ENCODE data around the gene PCOLCE2. TPM values are rescaled to one million over a fixed set of nuclear protein-coding genes. Genes with fewer than 3 reads are reported as not detected.
"Not testable (repeated sequence)": the region's sequence is repeated elsewhere in the genome, so short reads cannot be mapped to it uniquely, and the experiment has no call there.

PCOLCE2 gene
- total RNA-seq, 4 donors from 2014 or later = 13.5 to 88.1 (median 44.2) TPM

DNA sequence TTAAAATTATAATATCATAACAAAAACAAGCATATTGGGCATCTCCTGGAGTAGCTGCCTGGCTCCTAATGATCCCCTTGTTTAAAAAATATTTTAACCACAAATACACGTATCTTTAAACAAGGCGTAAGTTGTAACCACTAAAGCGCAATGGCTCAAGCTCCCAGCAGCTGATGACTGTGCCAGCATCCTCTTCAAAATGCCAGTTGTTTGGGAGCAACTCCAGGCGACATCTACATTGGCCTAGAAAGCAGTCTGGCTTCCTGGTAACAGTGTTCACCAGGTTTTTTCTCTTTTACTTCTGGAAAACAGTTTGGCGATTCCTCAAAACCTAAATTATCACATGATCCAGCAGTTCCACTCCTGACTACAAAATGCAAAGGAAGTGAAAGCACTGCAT, 13.8 kb downstream of the PCOLCE2 start:
- no peaks in the 10 kb centered on the region for H3K9me3 ChIP-seq
- no peaks in the 10 kb centered on the region for H3K27me3 ChIP-seq
- H3K4me3 ChIP-seq = no peak overlapping the region
- H3K4me1 ChIP-seq = no peaks in the 10 kb centered on the region
- no peak overlapping the region for H3K27ac ChIP-seq
- no peaks in the 10 kb centered on the region for H3K36me3 ChIP-seq
- 93 to 96% methylated on average over 5 of the region's 5 CpGs for WGBS, 2 donors (ENCODE audit: low coverage in 1 of 2)
- TF ChIP-seq EP300 (IDR thresholded peaks at IDR 0.05) (no peak), POLR2AphosphoS5 (IDR thresholded peaks at IDR 0.05) (no peak), POLR2A (IDR thresholded peaks at IDR 0.05) (no peak)
- TF ChIP-seq, protein P1, sequence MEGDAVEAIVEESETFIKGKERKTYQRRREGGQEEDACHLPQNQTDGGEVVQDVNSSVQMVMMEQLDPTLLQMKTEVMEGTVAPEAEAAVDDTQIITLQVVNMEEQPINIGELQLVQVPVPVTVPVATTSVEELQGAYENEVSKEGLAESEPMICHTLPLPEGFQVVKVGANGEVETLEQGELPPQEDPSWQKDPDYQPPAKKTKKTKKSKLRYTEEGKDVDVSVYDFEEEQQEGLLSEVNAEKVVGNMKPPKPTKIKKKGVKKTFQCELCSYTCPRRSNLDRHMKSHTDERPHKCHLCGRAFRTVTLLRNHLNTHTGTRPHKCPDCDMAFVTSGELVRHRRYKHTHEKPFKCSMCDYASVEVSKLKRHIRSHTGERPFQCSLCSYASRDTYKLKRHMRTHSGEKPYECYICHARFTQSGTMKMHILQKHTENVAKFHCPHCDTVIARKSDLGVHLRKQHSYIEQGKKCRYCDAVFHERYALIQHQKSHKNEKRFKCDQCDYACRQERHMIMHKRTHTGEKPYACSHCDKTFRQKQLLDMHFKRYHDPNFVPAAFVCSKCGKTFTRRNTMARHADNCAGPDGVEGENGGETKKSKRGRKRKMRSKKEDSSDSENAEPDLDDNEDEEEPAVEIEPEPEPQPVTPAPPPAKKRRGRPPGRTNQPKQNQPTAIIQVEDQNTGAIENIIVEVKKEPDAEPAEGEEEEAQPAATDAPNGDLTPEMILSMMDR (IDR thresholded peaks at IDR 0.05) = no peak
- ATAC-seq = no peak

DNA sequence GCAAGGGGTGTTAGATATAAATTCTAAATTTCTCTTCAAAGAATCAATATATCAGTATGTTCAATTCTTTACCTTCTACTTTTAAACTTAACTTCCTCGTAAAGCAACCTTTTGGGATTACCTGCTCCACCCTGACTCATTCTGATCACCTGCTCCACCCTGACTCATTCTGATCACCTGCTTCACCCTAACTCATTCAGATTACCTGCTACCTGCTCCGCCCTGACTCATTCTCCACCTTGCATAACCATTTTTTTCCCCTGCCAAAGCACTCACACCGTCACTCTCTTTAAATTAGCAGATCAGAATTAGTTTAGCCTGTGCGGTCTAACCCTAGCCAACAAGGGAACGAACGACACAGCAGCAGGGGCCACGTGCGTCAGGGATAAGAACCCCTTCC, 20.5 kb downstream of the PCOLCE2 start:
- H3K4me3 ChIP-seq, H3K9me3 ChIP-seq, H3K4me1 ChIP-seq, H3K36me3 ChIP-seq, ATAC-seq, H3K27me3 ChIP-seq, H3K27ac ChIP-seq: not testable (repeated sequence)
- WGBS, 2 donors (ENCODE audit: low coverage in 1 of 2) = 95% methylated on average over 2 to 8 of the region's 8 CpGs

DNA sequence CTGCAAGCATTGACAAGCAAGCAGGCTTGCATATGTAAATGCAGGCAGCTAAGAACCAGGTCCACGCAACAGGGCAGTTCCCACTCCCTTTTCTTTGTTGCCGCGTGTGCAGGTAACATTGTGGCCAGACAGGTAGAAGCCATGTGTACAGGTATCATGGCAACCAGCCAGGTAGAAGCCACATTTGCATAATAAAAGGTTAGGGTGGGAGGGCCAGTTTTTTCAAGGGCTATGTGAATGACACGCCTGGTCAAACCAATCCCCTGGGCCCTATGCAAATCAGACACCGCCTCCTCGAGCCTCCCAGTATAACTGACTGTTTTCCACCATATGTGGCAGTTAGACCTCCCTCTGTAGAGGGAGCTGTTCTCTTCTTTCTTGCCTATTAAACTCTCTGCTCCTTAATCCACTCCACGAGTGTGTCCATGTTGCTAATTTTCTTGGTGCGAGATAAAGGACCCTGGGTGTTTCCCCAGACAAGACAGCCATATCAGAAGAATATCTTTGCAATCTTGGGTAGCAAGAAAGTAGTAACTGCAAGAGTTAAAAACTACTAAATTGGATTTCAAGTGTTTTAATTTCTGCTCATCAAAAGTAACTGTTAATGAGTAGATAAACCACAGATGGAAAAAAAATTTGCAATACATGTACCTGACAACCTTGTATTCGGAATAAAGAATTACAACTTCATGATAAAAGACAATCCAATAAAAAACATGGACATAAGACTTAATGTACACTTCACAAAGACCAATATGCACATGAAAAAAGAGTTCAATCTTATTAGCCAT, 21.8 kb downstream of the PCOLCE2 start:
- H3K4me1 ChIP-seq = no peaks in the 10 kb centered on the region
- no peak for ATAC-seq
- 44 to 65% methylated on average over 5 to 9 of the region's 9 CpGs for WGBS, 2 donors (ENCODE audit: low coverage in 1 of 2)

DNA sequence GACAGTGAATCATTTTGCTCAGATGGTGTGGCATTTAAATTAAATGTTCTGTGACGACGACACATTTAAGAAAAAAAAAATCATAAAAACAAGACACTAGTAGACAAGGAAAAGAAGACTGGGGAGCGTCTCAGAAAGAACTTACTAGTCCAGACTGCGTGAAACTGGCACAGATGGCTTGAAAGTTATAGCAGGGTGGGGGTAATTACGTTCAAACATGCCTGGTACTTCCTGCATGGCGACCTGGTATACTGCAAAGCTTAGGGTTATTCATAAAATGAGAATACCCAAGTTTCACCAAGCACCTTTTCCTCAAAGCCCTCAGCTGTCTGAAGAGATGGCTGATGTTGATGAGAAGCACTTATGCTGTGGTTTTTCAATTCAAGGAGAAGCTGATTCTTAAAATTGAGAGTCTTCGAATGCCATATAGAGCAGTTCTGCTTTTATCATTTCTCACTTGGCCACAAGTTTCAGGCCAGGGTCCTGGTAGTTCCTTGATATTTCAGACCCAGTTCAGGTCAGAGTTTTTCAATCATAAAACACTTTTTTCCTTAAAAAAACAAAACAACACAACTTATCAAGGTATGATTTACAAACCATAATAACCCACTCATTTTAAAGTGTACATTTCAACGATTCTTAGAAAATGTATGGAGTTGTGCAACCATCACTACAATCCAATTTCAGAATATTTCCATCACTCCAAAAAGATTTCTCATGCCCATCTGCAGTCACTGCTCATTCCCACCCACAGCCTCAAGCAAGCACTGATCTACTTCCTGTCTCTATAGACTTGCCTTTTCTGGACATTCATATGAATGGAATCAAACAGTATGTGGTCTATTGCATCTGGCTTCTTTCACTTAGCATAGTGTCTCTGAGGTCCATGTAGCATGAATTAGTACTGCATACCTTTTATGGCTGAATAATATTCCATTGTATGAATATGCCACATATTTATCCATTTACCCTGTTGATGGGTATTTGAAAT, 24.7 kb downstream of the PCOLCE2 start:
- H3K9me3 ChIP-seq = no peaks in the 10 kb centered on the region
- 77 to 87% methylated on average over 8 of the region's 8 CpGs for WGBS, 2 donors (ENCODE audit: low coverage in 1 of 2)

More for the DNA sequence above, 21.8 kb downstream of the PCOLCE2 start:
- Histone ChIP-seq H3K36me3 (no peaks in the 10 kb centered on the region), H3K9me3 (no peaks in the 10 kb centered on the region), H3K27ac (no peak overlapping the region), H3K4me3 (no peak overlapping the region), H3K27me3 (peaks cover 8% of the 10 kb centered on the region)
- TF ChIP-seq POLR2A (IDR thresholded peaks at IDR 0.05) (no peak), EP300 (IDR thresholded peaks at IDR 0.05) (no peak), POLR2AphosphoS5 (IDR thresholded peaks at IDR 0.05) (no peak)
- TF ChIP-seq, protein P1 (IDR thresholded peaks at IDR 0.05) = no peak

More for the DNA sequence above, 24.7 kb downstream of the PCOLCE2 start:
- Histone ChIP-seq H3K4me3 (no peak overlapping the region), H3K27me3 (peaks cover 15% of the 10 kb centered on the region), H3K36me3 (no peaks in the 10 kb centered on the region), H3K4me1 (no peaks in the 10 kb centered on the region), H3K27ac (no peak overlapping the region)
- ATAC-seq = no peak
- no peak for TF ChIP-seq POLR2AphosphoS5 (IDR thresholded peaks at IDR 0.05)
- TF ChIP-seq POLR2A (IDR thresholded peaks at IDR 0.05) = no peak
- TF ChIP-seq, protein P1 (IDR thresholded peaks at IDR 0.05) = no peak
- TF ChIP-seq EP300 (IDR thresholded peaks at IDR 0.05) = no peak

Data from gastroesophageal sphincter (tissue), 4 donors.